B cell (primary cell): ENCODE results near the gene SRRM2. TPM values are rescaled to one million over a fixed set of nuclear protein-coding genes. Genes with fewer than 3 reads are reported as not detected.

Experiments
- ATAC-seq: fragments of 200-7000 bp; cut with Tn5 transposase; one replicate; pipeline ENCODE4 v1.10.0; 2021; ENCODE audit warnings: low read depth, mild to moderate bottlenecking, moderate number of reproducible peaks, moderate library complexity
- CTCF ChIA-PET: fragments of 350-600 bp; sonication (Branson Sonifier 250); formaldehyde crosslinking; loops from one replicate; lab custom pipeline; 2021; ENCODE audit warnings: antibody characterized with exemption, inconsistent platforms; lab: Charles Lee
- POLR2A ChIA-PET: fragments of 350-600 bp; sonication (Branson Sonifier 250); formaldehyde crosslinking; loops from one replicate; lab custom pipeline; 2021; ENCODE audit warnings: antibody characterized with exemption; lab: Charles Lee
- DNase-seq: peaks from one replicate; pipeline ENCODE4 v3.0.0; 2013
- H2AFZ ChIP-seq: 2 replicates; pipeline ENCODE4 v1.6.1; 2012; ENCODE audit warnings: mild to moderate bottlenecking, low read depth, low read length; ENCODE audit not compliant: insufficient read depth, poor library complexity, severe bottlenecking
- H3K27ac ChIP-seq, 2 donors: 1 replicate in 1 of 2; 2 replicates in 1 of 2; pipeline ENCODE4 v1.5.1; 2012 to 2013; ENCODE audit warnings: low read length in 2 of 2, mild to moderate bottlenecking in 2 of 2, moderate library complexity in 1 of 2
- H3K27me3 ChIP-seq, 4 experiments: fragments of 200-600 bp in 1 of 4; sonication (generic) in 1 of 4; replicated peaks in 1 of 4; 1 replicate in 2 of 4; 2 replicates in 2 of 4; pipeline versions ENCODE4 v1.6.1 to v1.7.0; 2013 to 2016; ENCODE audit warnings: low read length in 3 of 4, mild to moderate bottlenecking in 2 of 4, mixed read lengths in 1 of 4, moderate library complexity in 1 of 4; ENCODE audit not compliant: insufficient read depth in 4 of 4, control insufficient read depth in 3 of 4; ENCODE audit errors: control extremely low read depth in 1 of 4
- H3K36me3 ChIP-seq, 2 experiments: replicated peaks in 1 of 2; 1 replicate in 1 of 2; 2 replicates in 1 of 2; pipeline versions ENCODE4 v1.6.1 to v1.7.1; 2013; ENCODE audit warnings: low read length in 1 of 2; ENCODE audit not compliant: insufficient read depth in 2 of 2, control insufficient read depth in 1 of 2; ENCODE audit errors: control extremely low read depth in 1 of 2, extremely low read depth in 1 of 2
- H3K4me1 ChIP-seq, 2 donors: fragments of 200-600 bp in 1 of 2; sonication (generic) in 1 of 2; 1 replicate in 1 of 2; 2 replicates in 1 of 2; pipeline versions ENCODE4 v1.5.1 to v1.6.1; 2013 to 2017; ENCODE audit warnings: low read length in 2 of 2; ENCODE audit not compliant: control insufficient read depth in 2 of 2, insufficient read depth in 2 of 2
- H3K4me2 ChIP-seq: replicated peaks from 2 replicates; pipeline ENCODE3; 2012; ENCODE audit warnings: mild to moderate bottlenecking, low read depth, low read length; ENCODE audit not compliant: poor library complexity, severe bottlenecking
- H3K4me3 ChIP-seq, 5 experiments: fragments of 200-600 bp in 1 of 5; sonication (generic) in 1 of 5; 1 replicate in 3 of 5; 2 replicates in 2 of 5; pipeline versions ENCODE4 v1.5.1 to v1.7.0; 2011 to 2016; ENCODE audit warnings: low read length in 4 of 5, mild to moderate bottlenecking in 4 of 5, low read depth in 2 of 5, control low read depth in 1 of 5, moderate library complexity in 1 of 5; ENCODE audit not compliant: insufficient read depth in 1 of 5; ENCODE audit errors: control extremely low read depth in 1 of 5, extremely low read depth in 1 of 5
- H3K79me2 ChIP-seq: fragments of 200-600 bp; sonication (generic); one replicate; pipeline ENCODE4 v1.6.0; 2016; ENCODE audit warnings: low read length; ENCODE audit not compliant: control insufficient read depth, insufficient read depth
- H3K9ac ChIP-seq: fragments of 200-600 bp; sonication (generic); 2 replicates; pipeline ENCODE4 v1.6.1; 2017; ENCODE audit warnings: mild to moderate bottlenecking, low read length, moderate library complexity
- H3K9me3 ChIP-seq, 3 donors: one replicate each; pipeline versions ENCODE4 v1.6.1 to v1.7.1; 2013; ENCODE audit warnings: low read length in 2 of 3; ENCODE audit not compliant: control insufficient read depth in 2 of 3, insufficient read depth in 1 of 3; ENCODE audit errors: control extremely low read depth in 1 of 3
- H4K20me1 ChIP-seq: 2 replicates; pipeline ENCODE4 v1.6.0; 2012; ENCODE audit warnings: mild to moderate bottlenecking, low read length; ENCODE audit not compliant: insufficient read depth, control insufficient read depth, poor library complexity, severe bottlenecking
- H3K27ac Mint-ChIP-seq: one replicate; pipeline ENCODE4 v1.8.0; 2021; ENCODE audit warnings: mixed read lengths
- H3K27me3 Mint-ChIP-seq: one replicate; pipeline ENCODE4 v1.8.0; 2021; ENCODE audit warnings: mixed read lengths
- H3K4me1 Mint-ChIP-seq: one replicate; pipeline ENCODE4 v1.8.0; 2021; ENCODE audit warnings: mixed read lengths
- H3K4me3 Mint-ChIP-seq: one replicate; pipeline ENCODE4 v1.8.0; 2021; ENCODE audit warnings: mixed read lengths
- H3K9me3 Mint-ChIP-seq: one replicate; pipeline ENCODE4 v1.8.0; 2022; ENCODE audit warnings: mixed read lengths; ENCODE audit not compliant: insufficient read depth
- EZH2 ChIP-seq: IDR thresholded peaks from 2 replicates; pipeline ENCODE4 v1.6.1; 2012; ENCODE audit warnings: borderline replicate concordance, low read depth, mild to moderate bottlenecking, moderate library complexity, low read length; ENCODE audit not compliant: insufficient read depth, poor library complexity, severe bottlenecking
- WGBS: methylation state at CpG from one replicate; pipeline ENCODE4 v1.1.5; 2013; ENCODE audit warnings: missing lambda C conversion rate; ENCODE audit not compliant: insufficient coverage; 5-methylcytosine and 5-hydroxymethylcytosine counted together
- intact Hi-C: fragments of 100-400 bp; cut with micrococcal nuclease; formaldehyde crosslinking; loops from one replicate; pipeline ENCODE4 v1.10.0; 2022
- polyA plus RNA-seq: library from polyadenylated mRNA; depleted of rRNA; stranded (reverse); fragments of >200 nt; gene quantifications from 2 replicates; pipeline ENCODE4 v1.2.3, GENCODE V29; 2012
- total RNA-seq, 2 donors: library from RNA; stranded (reverse); fragments of 120-200 nt in 1 of 2; gene quantifications; 1 replicate in 1 of 2; 2 replicates in 1 of 2; pipeline versions ENCODE4 v1.2.3 to v1.2.4, GENCODE V29; 2013 to 2022
- TF ChIP-seq, protein P1 (sequence below): fragments of 200-600 bp; IDR thresholded peaks from one replicate; pipeline ENCODE4 v1.8.0; 2022; ENCODE audit warnings: antibody characterized with exemption, mild to moderate bottlenecking

SRRM2 gene
- total and polyA plus RNA-seq, 2 donors (not counting 1 experiment from before 2014, with no cell fraction given) = 1,485 to 1,879 TPM

DNA sequence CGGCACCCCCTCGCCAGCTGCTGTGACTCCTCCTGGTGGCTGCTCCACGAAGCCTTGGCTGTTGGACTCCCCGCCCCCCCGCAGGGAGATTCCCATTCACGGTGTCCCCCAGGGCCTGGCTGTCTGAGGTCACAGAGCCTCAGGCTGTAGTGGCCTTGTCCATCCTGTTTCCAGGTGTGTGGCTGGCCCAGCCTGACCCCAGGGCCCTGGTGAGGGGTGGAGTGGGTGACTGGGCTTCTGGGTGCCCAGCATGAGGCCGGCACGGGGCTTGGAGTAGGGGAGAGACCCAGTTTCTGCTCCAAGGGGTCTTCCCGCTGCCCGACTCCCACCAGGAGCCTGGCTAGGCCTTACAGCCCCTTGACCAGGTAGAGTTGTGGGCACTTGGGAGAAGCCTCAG is 42.9 kb upstream of the SRRM2 start:
- Histone ChIP-seq H3K9me3 (peaks cover 0 to 3% (median 0%) of the 10 kb centered on the region in 3 donors), H3K36me3 (peaks cover 0 to 34% of the 10 kb centered on the region in 2 experiments), H3K27me3 (no peaks in the 10 kb centered on the region), H3K4me2 (no peak overlapping the region), H4K20me1 (peaks cover 43% of the 10 kb centered on the region), H3K9ac (no peak overlapping the region), H2AFZ (no peak overlapping the region), H3K4me1 (no peaks in the 10 kb centered on the region), H3K27ac (no peak overlapping the region), H3K79me2 (no peaks in the 10 kb centered on the region), H3K4me3 (no peak overlapping the region)
- ChIA-PET POLR2A (no interaction called here), CTCF (no interaction called here)
- TF ChIP-seq, protein P1, sequence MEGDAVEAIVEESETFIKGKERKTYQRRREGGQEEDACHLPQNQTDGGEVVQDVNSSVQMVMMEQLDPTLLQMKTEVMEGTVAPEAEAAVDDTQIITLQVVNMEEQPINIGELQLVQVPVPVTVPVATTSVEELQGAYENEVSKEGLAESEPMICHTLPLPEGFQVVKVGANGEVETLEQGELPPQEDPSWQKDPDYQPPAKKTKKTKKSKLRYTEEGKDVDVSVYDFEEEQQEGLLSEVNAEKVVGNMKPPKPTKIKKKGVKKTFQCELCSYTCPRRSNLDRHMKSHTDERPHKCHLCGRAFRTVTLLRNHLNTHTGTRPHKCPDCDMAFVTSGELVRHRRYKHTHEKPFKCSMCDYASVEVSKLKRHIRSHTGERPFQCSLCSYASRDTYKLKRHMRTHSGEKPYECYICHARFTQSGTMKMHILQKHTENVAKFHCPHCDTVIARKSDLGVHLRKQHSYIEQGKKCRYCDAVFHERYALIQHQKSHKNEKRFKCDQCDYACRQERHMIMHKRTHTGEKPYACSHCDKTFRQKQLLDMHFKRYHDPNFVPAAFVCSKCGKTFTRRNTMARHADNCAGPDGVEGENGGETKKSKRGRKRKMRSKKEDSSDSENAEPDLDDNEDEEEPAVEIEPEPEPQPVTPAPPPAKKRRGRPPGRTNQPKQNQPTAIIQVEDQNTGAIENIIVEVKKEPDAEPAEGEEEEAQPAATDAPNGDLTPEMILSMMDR = no peak
- TF ChIP-seq EZH2 = no peak
- no peaks in the 10 kb centered on the region for H3K27me3 Mint-ChIP-seq
- no peak overlapping the region for H3K4me3 Mint-ChIP-seq
- H3K27ac Mint-ChIP-seq = no peak overlapping the region
- WGBS = 95% methylated on average over 10 of the region's 10 CpGs
- DNase-seq = no peak
- intact Hi-C loops = no loop called here
- no peak for ATAC-seq
- no peaks in the 10 kb centered on the region for H3K9me3 Mint-ChIP-seq
- H3K4me1 Mint-ChIP-seq = peaks cover 2% of the 10 kb centered on the region

DNA sequence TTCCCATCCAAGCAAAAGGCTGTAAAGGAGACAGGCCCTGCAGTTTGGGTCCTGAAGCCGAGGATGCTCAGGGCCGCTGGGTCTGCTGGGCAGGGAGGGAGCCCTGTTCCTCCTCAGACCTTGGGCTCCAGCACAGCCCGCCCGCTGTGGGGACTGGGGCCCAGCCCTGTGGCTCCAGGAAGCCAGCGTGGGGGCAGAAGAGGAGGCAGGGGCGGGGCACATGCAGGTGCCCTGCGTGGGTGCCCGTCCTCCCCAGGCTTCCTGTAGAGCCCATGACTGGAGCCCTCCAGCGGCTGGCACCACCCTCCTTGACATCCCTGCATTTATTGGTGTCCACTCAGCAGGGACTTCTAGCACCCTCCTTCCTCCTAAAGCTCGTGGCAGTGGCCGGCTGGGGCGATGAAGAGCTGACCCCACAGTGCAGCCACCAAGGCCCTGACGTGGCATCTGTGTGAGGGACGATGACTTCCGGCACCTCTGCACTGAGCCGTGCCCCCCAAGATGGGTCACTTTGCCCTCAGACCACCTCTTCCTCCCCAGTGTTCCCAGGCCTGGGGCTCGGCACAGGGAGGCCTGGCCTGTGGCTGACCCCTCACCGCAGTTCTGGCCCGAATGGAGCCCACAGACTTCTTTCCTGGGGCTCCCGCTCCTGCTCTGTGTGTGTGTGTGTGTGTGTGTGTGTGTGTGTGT is 42.3 kb upstream of the SRRM2 start:
- no peak overlapping the region for H3K4me3 ChIP-seq
- H3K9me3 ChIP-seq = peaks cover 0 to 3% (median 0%) of the 10 kb centered on the region in 3 donors
- no peak overlapping the region for H3K9ac ChIP-seq
- Mint-ChIP-seq H3K9me3 (no peaks in the 10 kb centered on the region), H3K4me3 (no peak overlapping the region), H3K27me3 (peaks cover 4% of the 10 kb centered on the region), H3K27ac (no peak overlapping the region), H3K4me1 (peaks cover 6% of the 10 kb centered on the region)
- ChIA-PET POLR2A (no interaction called here), CTCF (no interaction called here)
- intact Hi-C loops = no loop called here
- peaks cover 40% of the 10 kb centered on the region for H4K20me1 ChIP-seq
- TF ChIP-seq EZH2 = no peak
- TF ChIP-seq, protein P1 = no peak
- peaks cover 0 to 29% of the 10 kb centered on the region in 2 experiments for H3K36me3 ChIP-seq
- 84% methylated on average over 20 of the region's 20 CpGs for WGBS
- no peak for ATAC-seq
- peaks cover 0 to 1% of the 10 kb centered on the region in 2 donors for H3K4me1 ChIP-seq
- no peak overlapping the region for H3K27ac ChIP-seq
- no peak overlapping the region for H3K4me2 ChIP-seq
- H2AFZ ChIP-seq = no peak overlapping the region
- H3K79me2 ChIP-seq = no peaks in the 10 kb centered on the region
- no peak for DNase-seq
- H3K27me3 ChIP-seq = no peaks in the 10 kb centered on the region
